NCI-H748 treated with DMSO at 0.1 percent for 48 hours (cell line): ENCODE data around the gene YIPF7.

Experiments used
- DNase-seq: peaks from one replicate; lab custom pipeline; 2025; lab: John Stamatoyannopoulos, UW

The YIPF7 gene

DNA sequence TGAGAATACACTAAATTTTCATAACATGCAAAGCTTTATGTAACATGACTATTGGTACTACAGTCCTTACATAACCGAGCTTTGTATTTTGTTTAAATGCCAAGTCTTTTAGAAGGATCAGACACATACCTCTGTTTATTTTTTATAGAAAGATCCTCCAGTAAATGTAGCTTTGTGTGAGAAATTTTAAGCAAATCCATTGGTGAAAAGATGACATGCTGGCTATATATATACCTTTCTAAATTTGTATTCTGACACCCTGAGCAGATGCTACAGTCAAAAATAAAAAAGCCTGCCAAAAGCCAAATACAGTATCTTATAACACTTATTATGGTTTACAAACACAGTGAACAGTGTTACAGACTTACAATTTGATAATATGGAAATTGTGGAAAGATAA lies at the start of gene YIPF7:
YIPF7 (minus strand) TSS at position 201 of the 400 bp plus-strand sequence. CDS start 1,525 bp downstream, outside the sequence.
- no peak for DNase-seq

DNA sequence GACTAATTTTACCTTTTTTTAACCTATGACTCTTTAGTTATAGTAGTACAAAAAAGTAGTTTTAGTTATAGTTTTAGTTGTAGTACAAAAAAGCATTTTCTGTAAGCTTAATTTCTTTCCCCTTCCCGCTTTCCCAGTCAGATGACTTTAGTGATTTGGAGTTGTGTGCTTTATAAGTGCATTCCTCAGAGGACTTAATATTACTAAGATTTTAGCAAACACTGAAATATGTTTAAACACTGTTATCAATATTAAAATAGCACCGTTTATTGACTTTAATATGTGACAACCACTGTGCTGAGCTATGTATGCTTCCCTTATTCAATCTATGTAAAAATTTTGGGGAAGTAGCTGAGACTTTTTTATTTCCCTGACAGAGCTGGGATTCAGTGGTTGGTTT lies 49.6 kb upstream of the YIPF7 start:
- no peak for DNase-seq

- no peak for DNase-seq
These were observed 49.0 kb upstream of the YIPF7 start for GRCh38 chr4:44700427-44700826.

GRCh38 chr4:44684648-44685047 lies 33.2 kb upstream of the YIPF7 start:
- DNase-seq, result no peak

- DNase-seq, result no peak
These were observed 27.6 kb upstream of the YIPF7 start for GRCh38 chr4:44679060-44679459.

GRCh38 chr4:44678094-44679041 lies 26.9 kb upstream of the YIPF7 start, which contains the start of gene GUF1:
GUF1 (plus strand) TSS chr4:44678420; CDS start chr4:44678623, 203 bp downstream.
- DNase-seq, result peak; percentile 45

- no peak for DNase-seq
These were observed 23.9 kb upstream of the YIPF7 start for GRCh38 chr4:44675366-44675765.

- no peak for DNase-seq
These were observed 23.0 kb upstream of the YIPF7 start for GRCh38 chr4:44674471-44674870.

GRCh38 chr4:44671636-44672035 lies 20.2 kb upstream of the YIPF7 start:
- DNase-seq, result no peak

- no peak for DNase-seq
These were observed 19.2 kb upstream of the YIPF7 start for GRCh38 chr4:44670506-44671199.

DNA sequence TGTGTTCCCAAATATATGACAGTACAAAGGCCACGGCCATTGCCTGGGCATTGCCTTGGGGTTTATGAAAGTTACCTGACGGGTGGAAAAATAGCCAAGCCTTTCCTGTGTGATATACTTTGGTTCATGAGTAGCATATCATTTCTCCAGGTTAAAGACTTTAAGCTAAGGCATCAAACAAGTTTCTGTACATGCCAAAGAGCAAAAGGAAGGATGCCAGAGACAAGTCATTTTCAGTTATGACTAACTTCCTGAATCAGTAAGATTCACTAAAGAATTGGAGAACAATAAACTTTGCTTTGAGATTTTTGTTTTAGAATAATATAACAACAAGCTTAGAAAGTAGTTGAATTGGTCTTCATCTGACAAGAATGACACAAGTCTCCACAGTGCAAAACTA lies 17.1 kb upstream of the YIPF7 start:
- no peak for DNase-seq

GRCh38 chr4:44663539-44664263 lies 12.3 kb upstream of the YIPF7 start:
- no peak for DNase-seq

- no peak for DNase-seq
These were observed 11.2 kb upstream of the YIPF7 start for GRCh38 chr4:44662623-44663005.

GRCh38 chr4:44661940-44662622 lies 10.7 kb upstream of the YIPF7 start:
- DNase-seq, result no peak

GRCh38 chr4:44660396-44660795 lies 9.0 kb upstream of the YIPF7 start:
- no peak for DNase-seq

DNA sequence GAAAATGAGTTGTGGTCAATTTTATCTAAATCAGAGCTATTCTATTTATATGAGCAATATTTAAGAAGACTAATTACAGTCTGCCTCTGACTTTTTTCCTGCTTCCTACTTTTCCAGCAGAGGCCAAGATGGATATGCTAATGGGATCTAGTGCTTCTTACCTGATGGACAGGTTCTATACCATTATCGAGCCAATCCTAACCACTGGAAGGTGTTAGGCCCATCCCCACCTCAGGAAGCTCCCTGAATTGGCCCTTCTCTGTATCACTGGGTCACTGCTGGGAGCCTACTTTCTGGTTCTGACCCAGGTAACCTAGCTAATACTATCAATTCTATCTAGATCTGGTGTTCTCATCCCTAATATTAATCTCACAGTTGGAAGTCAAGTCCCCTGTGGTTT lies 577 bp upstream of the YIPF7 start:
- no peak for DNase-seq

- DNase-seq, result no peak
These were observed 5.3 kb downstream of the YIPF7 start for GRCh38 chr4:44646151-44646550.

- no peak for DNase-seq
These were observed 13.3 kb downstream of the YIPF7 start for GRCh38 chr4:44638091-44638490.

DNA sequence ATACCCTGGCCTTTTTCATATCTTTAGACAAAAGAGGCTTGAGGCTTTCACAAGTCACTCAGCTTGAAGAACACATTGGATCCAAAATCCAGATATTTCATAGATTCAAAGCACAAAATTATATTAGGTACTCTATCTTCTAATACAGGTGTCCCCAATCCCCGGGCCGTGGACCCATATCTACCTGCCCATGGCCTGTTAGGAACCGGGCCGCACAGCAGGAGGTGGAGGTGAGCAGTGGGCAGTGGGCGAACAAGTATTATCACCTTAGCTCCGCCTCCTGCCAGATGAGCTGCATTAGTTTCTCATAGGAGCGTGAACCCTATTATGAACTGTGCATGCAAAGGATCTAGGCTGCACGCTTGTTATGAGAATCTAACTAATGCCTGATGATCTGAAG lies 18.7 kb downstream of the YIPF7 start:
- DNase-seq, result no peak

- DNase-seq, result no peak
These were observed 19.3 kb downstream of the YIPF7 start for GRCh38 chr4:44632089-44632488.

DNA sequence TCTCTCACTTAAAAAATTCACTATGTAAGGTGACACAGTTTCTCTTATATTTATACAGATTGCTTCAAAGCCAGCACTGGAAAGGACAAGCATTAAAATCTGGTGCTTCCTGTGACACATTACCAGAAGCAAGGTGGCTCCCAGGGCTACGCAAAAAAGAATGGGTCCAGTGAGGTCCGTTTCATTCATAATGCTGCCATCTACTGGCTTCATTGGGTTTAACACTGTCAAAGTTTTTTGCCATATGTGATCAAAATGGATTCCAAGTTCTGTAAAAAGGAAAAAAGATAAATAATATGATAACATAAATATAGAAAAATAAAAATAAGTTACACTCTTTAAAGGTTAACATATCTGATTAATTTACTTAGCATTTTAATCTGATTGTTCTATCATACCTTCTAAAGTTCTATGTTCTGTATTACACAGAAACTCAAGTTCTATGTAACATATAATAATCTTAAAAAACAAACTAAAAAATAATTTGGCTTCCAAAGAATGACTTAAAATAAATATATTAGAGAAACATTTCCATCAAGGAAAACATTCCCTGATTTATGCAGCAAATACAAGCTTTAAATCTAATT lies 22.1 kb downstream of the YIPF7 start:
- peak; percentile 6 for DNase-seq
